Measurements from ENCODE around the gene KRTAP9-7. TPM values are rescaled to one million over a fixed set of nuclear protein-coding genes. Genes with fewer than 3 reads are reported as not detected.

The KRTAP9-7 gene
- total RNA-seq, 1 donor from 2014 or later = not detected

DNA sequence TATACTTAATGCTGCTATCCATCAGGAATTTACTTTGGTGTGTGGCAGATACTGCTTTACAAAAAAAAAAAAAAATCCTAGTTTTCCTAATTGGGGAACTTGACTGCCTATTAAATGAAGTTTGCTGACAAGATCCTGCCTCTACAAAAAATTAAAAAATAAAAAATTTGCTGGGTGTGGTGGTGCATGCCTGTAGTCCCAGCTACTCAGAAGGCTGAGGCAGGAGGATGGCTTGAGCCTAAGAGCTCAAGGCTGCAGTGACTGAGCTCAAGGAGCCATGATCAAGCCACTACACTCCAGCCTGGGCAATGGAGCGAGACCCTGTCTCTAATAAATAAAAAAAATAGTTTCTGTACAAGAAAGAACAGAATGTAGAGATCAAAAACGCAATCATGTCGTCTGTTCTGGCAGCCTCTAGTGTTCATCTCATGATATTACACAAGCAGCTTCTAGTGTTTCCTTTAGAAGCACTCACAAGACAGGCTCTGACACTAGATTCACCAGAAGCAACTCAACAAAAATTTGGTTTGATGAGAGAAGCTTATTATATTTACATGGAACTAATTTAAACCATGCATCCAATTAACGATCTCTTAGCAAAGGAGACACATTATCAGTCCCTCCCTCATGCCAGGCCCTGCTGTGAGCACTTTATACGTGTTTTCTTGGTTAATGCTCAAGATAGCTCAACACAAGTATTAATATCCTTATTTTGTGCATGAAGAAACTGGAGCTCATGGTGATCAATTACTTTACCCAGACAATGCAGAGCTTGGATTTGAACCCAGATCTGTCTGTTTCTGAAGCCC, 46.8 kb downstream of the KRTAP9-7 start:
- Mint-ChIP-seq H3K27ac (ENCODE audit: unreplicated experiment) (no peak overlapping the region), H3K36me3 (ENCODE audit: unreplicated experiment) (no peaks in the 10 kb centered on the region), H3K4me3 (ENCODE audit: unreplicated experiment) (no peak overlapping the region), H3K27me3 (ENCODE audit: unreplicated experiment) (no peaks in the 10 kb centered on the region), H3K4me1 (ENCODE audit: unreplicated experiment) (peaks cover 4% of the 10 kb centered on the region), H3K9me3 (ENCODE audit: unreplicated experiment) (peaks cover 20% of the 10 kb centered on the region)
- DNase-seq (ENCODE audit: extremely low spot score, unreplicated experiment) = no peak
- TF ChIP-seq, protein P1, sequence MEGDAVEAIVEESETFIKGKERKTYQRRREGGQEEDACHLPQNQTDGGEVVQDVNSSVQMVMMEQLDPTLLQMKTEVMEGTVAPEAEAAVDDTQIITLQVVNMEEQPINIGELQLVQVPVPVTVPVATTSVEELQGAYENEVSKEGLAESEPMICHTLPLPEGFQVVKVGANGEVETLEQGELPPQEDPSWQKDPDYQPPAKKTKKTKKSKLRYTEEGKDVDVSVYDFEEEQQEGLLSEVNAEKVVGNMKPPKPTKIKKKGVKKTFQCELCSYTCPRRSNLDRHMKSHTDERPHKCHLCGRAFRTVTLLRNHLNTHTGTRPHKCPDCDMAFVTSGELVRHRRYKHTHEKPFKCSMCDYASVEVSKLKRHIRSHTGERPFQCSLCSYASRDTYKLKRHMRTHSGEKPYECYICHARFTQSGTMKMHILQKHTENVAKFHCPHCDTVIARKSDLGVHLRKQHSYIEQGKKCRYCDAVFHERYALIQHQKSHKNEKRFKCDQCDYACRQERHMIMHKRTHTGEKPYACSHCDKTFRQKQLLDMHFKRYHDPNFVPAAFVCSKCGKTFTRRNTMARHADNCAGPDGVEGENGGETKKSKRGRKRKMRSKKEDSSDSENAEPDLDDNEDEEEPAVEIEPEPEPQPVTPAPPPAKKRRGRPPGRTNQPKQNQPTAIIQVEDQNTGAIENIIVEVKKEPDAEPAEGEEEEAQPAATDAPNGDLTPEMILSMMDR (IDR thresholded peaks at IDR 0.05) = peak; percentile 80

DNA sequence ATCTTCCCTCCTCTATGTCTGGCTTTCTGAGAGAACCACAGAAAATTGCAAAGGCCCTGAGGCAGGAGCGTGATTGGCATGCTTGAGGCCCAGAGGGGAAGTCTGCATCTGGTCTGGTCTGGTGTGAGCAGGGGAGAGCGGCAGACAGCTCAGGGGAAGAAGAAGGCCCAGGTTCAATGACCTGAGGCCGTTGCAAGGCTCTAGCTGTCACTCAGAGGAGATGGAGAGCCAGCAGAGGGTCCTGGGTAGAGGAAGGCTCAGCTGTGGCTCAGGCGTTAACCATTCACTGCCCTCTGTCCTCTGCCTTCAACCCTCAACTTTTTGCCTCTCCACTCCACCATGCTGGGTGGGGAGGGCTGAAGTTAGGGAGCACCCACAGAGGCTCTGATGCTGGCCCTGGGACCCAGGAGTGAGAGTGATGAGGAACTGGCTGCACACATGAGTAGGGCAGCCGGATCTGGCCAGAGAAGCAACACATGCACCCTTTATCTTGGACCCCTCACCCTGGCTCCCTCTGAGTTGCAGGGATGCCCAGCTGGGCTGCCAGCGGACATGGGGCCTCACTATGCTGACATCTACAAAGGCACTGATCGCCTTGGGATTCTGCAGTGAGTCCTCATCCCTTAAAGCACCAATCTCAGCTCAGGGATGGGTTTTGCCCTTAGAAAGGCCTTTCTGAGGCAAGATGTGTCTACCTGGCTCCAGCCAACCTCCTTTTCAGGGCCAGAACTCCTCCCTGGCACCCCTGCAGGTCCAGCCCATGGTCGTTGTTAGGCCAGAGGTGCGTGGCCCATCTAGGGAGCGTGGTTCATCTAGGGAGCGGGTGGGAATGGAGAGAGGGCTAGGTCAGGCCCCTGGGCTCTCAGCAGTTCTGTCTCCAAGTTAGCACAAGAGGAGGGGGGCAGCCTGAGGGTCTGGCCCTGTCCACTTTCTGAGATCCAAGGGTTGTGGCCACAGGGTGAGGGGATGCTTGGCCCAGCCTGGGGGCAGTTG, 47.7 kb downstream of the KRTAP9-7 start:
- TF ChIP-seq, protein P1 (IDR thresholded peaks at IDR 0.05) = no peak
- H3K27ac Mint-ChIP-seq (ENCODE audit: unreplicated experiment) = no peak overlapping the region
- H3K27me3 Mint-ChIP-seq (ENCODE audit: unreplicated experiment) = no peaks in the 10 kb centered on the region

DNA sequence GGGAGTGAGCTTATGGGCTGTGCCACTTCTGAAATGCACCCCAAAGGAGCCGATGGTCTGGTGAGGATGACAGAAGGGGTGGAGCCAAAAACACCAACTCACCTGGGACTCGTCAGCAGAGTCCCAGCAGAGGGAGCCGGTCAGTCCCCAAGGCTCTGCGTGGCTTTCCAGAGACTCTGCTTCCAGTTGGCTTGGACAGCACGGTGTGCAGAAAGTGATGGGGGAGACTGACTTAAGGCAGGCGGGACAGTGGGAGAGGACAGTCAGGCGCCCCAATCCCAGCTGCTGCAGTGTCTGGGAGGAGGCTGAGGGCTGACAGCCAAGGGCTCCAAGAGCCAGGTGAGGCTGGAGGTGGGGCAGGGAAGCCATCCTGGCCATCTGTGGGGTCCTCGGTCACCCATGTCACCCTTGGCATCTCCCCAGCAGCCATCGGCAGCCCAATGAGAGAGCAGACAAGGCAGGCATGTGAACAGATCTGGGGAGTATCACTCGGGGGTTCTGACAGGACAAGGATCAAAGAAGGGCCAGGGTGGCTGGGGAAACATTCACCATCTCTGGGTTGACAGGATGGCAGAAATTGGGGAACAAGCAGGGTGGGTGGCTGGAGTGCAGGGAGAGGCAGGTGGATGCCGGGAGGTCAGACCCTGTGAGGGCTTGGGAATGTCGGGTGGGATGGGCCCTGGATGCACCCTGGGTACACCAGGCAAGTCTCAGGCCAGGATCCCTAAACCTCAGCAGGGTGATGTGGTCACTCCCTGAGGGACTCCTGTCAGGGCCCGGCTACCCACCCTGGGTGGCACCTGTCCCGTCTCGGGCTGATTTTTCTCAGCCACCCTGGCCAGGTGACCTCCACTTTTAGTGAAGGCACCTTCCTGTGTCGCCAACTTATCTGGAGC, 48.9 kb downstream of the KRTAP9-7 start:
- no peaks in the 10 kb centered on the region for H3K36me3 Mint-ChIP-seq (ENCODE audit: unreplicated experiment)

More for the DNA sequence above, 47.7 kb downstream of the KRTAP9-7 start:
- peak; percentile 63 for DNase-seq (ENCODE audit: extremely low spot score, unreplicated experiment)
- H3K4me1 Mint-ChIP-seq (ENCODE audit: unreplicated experiment) = peaks cover 6% of the 10 kb centered on the region
- peaks cover 20% of the 10 kb centered on the region for H3K9me3 Mint-ChIP-seq (ENCODE audit: unreplicated experiment)
- no peak overlapping the region for H3K4me3 Mint-ChIP-seq (ENCODE audit: unreplicated experiment)
- H3K36me3 Mint-ChIP-seq (ENCODE audit: unreplicated experiment) = no peaks in the 10 kb centered on the region

DNA sequence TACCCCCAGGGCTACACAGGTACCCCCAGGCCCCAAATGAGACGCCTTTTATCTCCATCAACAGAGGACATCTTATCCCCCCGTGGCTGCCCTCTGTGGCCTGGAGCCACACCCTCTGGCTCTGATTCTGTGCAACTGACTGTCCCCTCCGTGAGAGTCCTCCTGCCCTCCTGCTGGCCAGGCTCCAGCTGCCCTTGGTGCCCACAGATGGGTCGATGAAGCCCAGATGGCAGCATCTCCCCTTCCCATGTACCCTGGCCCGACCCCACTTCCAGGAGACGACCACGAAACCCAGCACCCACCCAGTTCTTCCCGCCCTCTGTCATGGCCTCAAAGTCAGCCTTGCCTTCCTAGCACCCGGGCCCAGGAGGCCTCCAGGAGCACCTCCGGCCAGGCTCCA, 49.6 kb downstream of the KRTAP9-7 start:
- peak; percentile 70 for DNase-seq (ENCODE audit: extremely low spot score, unreplicated experiment)
- Mint-ChIP-seq H3K36me3 (ENCODE audit: unreplicated experiment) (no peaks in the 10 kb centered on the region), H3K4me3 (ENCODE audit: unreplicated experiment) (no peak overlapping the region), H3K4me1 (ENCODE audit: unreplicated experiment) (peaks cover 6% of the 10 kb centered on the region), H3K27me3 (ENCODE audit: unreplicated experiment) (no peaks in the 10 kb centered on the region), H3K27ac (ENCODE audit: unreplicated experiment) (no peak overlapping the region), H3K9me3 (ENCODE audit: unreplicated experiment) (peaks cover 8% of the 10 kb centered on the region)
- TF ChIP-seq, protein P1 (IDR thresholded peaks at IDR 0.05) = no peak

More for the DNA sequence above, 48.9 kb downstream of the KRTAP9-7 start:
- TF ChIP-seq, protein P1 (IDR thresholded peaks at IDR 0.05) = no peak
- H3K27me3 Mint-ChIP-seq (ENCODE audit: unreplicated experiment) = no peaks in the 10 kb centered on the region
- H3K27ac Mint-ChIP-seq (ENCODE audit: unreplicated experiment) = no peak overlapping the region
- no peak overlapping the region for H3K4me3 Mint-ChIP-seq (ENCODE audit: unreplicated experiment)
- H3K9me3 Mint-ChIP-seq (ENCODE audit: unreplicated experiment) = peaks cover 15% of the 10 kb centered on the region
- DNase-seq (ENCODE audit: extremely low spot score, unreplicated experiment) = peak; percentile 49
- peaks cover 6% of the 10 kb centered on the region for H3K4me1 Mint-ChIP-seq (ENCODE audit: unreplicated experiment)
